ENCODE measurements around the gene SDK2. TPM values are rescaled to one million over a fixed set of nuclear protein-coding genes. Genes with fewer than 3 reads are reported as not detected.

SDK2 gene
- polyA plus RNA-seq, 2 of the 4 experiments (the other 2 are of a cell fraction): 0.36 to 0.57 TPM

DNA sequence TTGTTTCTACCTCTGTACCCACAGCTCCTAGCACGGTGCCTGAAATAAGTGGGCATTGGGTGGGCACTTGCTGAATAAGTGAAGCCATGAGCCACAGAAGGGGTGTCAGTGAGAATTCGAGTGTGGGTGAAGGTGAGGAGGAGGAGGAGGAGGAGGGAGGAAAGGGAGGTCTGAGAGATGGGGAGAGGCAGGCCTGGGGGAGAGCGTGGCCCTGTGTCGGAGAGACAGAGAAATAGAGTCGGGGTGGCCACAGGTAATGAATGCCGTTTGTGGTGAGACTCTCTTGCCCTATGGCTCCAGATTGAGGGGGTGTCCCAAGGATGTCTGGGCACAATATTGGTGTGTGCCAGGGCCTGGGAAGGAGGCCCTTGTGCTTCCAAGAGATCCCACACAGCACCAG, 49.2 kb downstream of the SDK2 start:
- FAIRE-seq (no peak), ATAC-seq (no peak), DNase-seq (ENCODE audit: low read depth in 1 of 2, low spot score in 1 of 2) (no peak)
- ChIA-PET CTCF (interaction anchor here (1.4 to 1.5 kb wide), 2 partner anchors 51 to 582 kb away, joined by 3 to 5 read pairs; no protein-coding TSS in a partner anchor), POLR2A (no interaction called here)
- Histone ChIP-seq H3K9me3 (no peaks in the 10 kb centered on the region), H3K4me3 (no peak overlapping the region), H3K27ac (no peak overlapping the region), H3K4me2 (no peak overlapping the region), H3K4me1 (no peaks in the 10 kb centered on the region)
- 69% methylated on average over 6 of the region's 6 CpGs for WGBS (ENCODE audit: missing lambda C conversion rate)
- TF ChIP-seq BHLHE40 (IDR thresholded peaks at IDR 0.05; ENCODE audit: low read depth, low read length): no peak
- no peak for TF ChIP-seq MAFK (IDR thresholded peaks at IDR 0.05; ENCODE audit: partially characterized antibody)
- no peak for TF ChIP-seq RCOR1 (IDR thresholded peaks at IDR 0.05; ENCODE audit: low read depth, low read length)
- no peak for TF ChIP-seq CEBPB (IDR thresholded peaks at IDR 0.05)
- TF ChIP-seq CBX8 (IDR thresholded peaks at IDR 0.05): no peak
- TF ChIP-seq SREBF2 (IDR thresholded peaks at IDR 0.05): no peak
- TF ChIP-seq, protein P1, sequence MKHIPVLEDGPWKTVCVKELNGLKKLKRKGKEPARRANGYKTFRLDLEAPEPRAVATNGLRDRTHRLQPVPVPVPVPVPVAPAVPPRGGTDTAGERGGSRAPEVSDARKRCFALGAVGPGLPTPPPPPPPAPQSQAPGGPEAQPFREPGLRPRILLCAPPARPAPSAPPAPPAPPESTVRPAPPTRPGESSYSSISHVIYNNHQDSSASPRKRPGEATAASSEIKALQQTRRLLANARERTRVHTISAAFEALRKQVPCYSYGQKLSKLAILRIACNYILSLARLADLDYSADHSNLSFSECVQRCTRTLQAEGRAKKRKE (CRISPR knock-in tag; IDR thresholded peaks at IDR 0.05; ENCODE audit: low read depth): no peak
- TF ChIP-seq, protein P2, sequence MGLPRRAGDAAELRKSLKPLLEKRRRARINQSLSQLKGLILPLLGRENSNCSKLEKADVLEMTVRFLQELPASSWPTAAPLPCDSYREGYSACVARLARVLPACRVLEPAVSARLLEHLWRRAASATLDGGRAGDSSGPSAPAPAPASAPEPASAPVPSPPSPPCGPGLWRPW (IDR thresholded peaks at IDR 0.05): no peak
- TF ChIP-seq, protein P3, sequence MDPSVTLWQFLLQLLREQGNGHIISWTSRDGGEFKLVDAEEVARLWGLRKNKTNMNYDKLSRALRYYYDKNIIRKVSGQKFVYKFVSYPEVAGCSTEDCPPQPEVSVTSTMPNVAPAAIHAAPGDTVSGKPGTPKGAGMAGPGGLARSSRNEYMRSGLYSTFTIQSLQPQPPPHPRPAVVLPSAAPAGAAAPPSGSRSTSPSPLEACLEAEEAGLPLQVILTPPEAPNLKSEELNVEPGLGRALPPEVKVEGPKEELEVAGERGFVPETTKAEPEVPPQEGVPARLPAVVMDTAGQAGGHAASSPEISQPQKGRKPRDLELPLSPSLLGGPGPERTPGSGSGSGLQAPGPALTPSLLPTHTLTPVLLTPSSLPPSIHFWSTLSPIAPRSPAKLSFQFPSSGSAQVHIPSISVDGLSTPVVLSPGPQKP (IDR thresholded peaks at IDR 0.05; ENCODE audit: low read depth, low read length): no peak

DNA sequence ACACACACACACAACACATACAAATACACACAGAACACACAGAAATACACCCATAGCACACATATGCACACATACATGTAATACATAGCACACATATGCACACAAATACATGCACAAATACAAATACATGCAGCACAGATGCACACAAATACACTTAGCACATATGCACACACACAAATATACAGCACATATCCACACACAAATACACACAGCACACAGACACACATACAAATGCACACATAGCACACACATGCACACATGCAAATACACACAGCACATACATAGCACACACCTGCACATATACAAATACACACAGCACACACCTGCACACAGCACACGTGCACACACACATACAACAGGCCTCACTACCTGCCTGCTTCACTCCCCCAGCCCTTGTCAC, 49.6 kb downstream of the SDK2 start:
- TF ChIP-seq RFX5 (IDR thresholded peaks at IDR 0.05) (no peak), EP300 (IDR thresholded peaks at IDR 0.05) (no peak), HDAC2 (IDR thresholded peaks at IDR 0.05) (no peak), BHLHE40 (IDR thresholded peaks at IDR 0.05; ENCODE audit: low read depth, low read length) (no peak), NR3C1 (IDR thresholded peaks at IDR 0.05) (no peak), POLR2A (IDR thresholded peaks at IDR 0.05; ENCODE audit: low read length) (no peak), TFCP2L1 (CRISPR knock-in tag; IDR thresholded peaks at IDR 0.05) (no peak), POLR2AphosphoS2 (conservative IDR thresholded peaks at IDR 0.05; ENCODE audit: low read length) (no peak), KDM5A (IDR thresholded peaks at IDR 0.05) (no peak), ZNF302 (CRISPR knock-in tag; IDR thresholded peaks at IDR 0.05) (no peak), CEBPB (IDR thresholded peaks at IDR 0.05) (no peak)
- TF ChIP-seq, protein P4, sequence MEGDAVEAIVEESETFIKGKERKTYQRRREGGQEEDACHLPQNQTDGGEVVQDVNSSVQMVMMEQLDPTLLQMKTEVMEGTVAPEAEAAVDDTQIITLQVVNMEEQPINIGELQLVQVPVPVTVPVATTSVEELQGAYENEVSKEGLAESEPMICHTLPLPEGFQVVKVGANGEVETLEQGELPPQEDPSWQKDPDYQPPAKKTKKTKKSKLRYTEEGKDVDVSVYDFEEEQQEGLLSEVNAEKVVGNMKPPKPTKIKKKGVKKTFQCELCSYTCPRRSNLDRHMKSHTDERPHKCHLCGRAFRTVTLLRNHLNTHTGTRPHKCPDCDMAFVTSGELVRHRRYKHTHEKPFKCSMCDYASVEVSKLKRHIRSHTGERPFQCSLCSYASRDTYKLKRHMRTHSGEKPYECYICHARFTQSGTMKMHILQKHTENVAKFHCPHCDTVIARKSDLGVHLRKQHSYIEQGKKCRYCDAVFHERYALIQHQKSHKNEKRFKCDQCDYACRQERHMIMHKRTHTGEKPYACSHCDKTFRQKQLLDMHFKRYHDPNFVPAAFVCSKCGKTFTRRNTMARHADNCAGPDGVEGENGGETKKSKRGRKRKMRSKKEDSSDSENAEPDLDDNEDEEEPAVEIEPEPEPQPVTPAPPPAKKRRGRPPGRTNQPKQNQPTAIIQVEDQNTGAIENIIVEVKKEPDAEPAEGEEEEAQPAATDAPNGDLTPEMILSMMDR (IDR thresholded peaks at IDR 0.05): no peak
- H3K4me3 ChIP-seq: no peak overlapping the region
- no peak overlapping the region for H3K27ac ChIP-seq
- POLR2A ChIA-PET: no interaction called here
- CTCF ChIA-PET: interaction anchor here (1.5 kb wide), 1 partner anchor 51 kb away, joined by 3 read pairs; no protein-coding TSS in a partner anchor
- 30% methylated on average over 1 of the region's 1 CpG for WGBS (ENCODE audit: missing lambda C conversion rate)
- H3K4me1 ChIP-seq: no peaks in the 10 kb centered on the region
- no peak overlapping the region for H3K4me2 ChIP-seq
- no peaks in the 10 kb centered on the region for H3K9me3 ChIP-seq
- DNase-seq (ENCODE audit: low read depth in 1 of 2, low spot score in 1 of 2): no peak
- no peak for ATAC-seq
- no peak for FAIRE-seq

DNA sequence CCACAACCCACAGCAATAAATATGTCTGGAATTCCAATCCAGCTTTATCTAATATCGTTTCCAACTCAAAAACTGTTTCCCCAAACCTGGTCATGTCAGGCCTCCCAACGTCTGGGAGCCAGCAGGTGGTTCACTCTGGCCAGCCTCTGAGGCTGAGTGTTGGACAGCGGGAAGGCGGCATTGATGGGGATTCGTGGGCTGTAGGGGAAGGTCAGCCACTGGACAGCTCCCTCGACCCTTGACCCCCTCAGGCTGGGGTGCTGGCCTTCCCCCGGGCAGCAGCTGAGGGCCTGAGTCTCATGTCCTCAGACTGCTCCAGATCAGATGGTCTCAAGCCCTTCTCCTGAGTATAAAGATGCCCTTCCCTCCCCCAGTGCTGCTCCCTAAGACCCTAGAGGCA, 50.2 kb downstream of the SDK2 start:
- TF ChIP-seq RCOR1 (IDR thresholded peaks at IDR 0.05; ENCODE audit: low read depth, low read length): no peak
- TF ChIP-seq NR3C1 (IDR thresholded peaks at IDR 0.05): no peak
- no peak for TF ChIP-seq HEYL (CRISPR knock-in tag; IDR thresholded peaks at IDR 0.05)
- TF ChIP-seq, protein P5, sequence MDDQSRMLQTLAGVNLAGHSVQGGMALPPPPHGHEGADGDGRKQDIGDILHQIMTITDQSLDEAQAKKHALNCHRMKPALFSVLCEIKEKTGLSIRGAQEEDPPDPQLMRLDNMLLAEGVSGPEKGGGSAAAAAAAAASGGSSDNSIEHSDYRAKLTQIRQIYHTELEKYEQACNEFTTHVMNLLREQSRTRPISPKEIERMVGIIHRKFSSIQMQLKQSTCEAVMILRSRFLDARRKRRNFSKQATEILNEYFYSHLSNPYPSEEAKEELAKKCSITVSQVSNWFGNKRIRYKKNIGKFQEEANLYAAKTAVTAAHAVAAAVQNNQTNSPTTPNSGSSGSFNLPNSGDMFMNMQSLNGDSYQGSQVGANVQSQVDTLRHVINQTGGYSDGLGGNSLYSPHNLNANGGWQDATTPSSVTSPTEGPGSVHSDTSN (IDR thresholded peaks at IDR 0.05): no peak
- H3K4me2 ChIP-seq: no peak overlapping the region
- CTCF ChIA-PET: interaction anchor here (0.9 kb wide), 1 partner anchor 583 kb away, joined by 3 read pairs; no protein-coding TSS in a partner anchor
- H3K9me3 ChIP-seq: no peaks in the 10 kb centered on the region
- H3K4me1 ChIP-seq: no peaks in the 10 kb centered on the region
- ATAC-seq: no peak
- FAIRE-seq: no peak
- POLR2A ChIA-PET: no interaction called here
- no peak overlapping the region for H3K27ac ChIP-seq
- WGBS (ENCODE audit: missing lambda C conversion rate): 42% methylated on average over 7 of the region's 7 CpGs
- DNase-seq (ENCODE audit: low read depth in 1 of 2, low spot score in 1 of 2): no peak
- no peak overlapping the region for H3K4me3 ChIP-seq

Measured in A549 (cell line).